ENCODE measurements around the gene HNRNPUL1.
"Not testable (repeated sequence)": the region's sequence is repeated elsewhere in the genome, so short reads cannot be mapped to it uniquely, and the experiment has no call there.

HNRNPUL1 gene

GRCh38 chr19:41327576-41328156, 63.5 kb downstream of the HNRNPUL1 start:
- DNase-seq, result peak; percentile 91 to 94

DNA sequence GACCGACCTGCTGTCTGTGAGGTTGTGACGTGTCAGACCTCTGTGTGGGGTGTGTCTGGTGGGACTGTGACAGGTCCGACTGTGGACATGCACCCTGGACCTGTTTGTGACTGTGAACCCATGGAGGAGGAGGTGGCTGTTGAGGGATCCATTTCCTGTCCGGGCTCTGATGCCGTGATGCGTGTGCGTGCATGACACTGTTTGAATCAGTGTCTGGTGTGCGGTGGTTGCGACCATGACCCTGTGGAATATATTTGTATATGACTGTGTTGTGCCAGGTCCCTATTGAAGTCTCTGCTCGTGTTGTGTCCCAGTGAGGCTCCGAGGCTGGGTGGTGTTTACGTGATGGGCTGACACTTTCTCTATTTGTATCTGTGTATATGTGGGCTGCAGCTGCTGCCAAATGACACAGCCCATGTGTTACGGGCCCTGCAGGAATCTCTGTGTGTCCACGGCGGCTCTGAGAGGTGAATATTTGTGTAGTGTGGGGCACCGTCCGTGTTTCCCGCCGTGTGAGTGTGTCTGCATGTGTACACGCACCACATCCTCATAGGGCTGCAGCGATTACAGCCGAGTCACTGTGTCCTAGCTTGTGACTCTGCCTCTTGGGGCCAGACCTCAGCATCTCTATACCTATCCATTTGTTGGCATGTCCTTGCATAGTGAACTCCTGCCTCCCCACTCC, 64.1 kb downstream of the HNRNPUL1 start:
- peak in 1 of 2 experiments; percentile 72 for DNase-seq

- DNase-seq, result no peak
Observed at GRCh38 chr19:41328842-41329225, 64.7 kb downstream of the HNRNPUL1 start.

GRCh38 chr19:41330481-41330880, 66.3 kb downstream of the HNRNPUL1 start:
- no peak for DNase-seq

GRCh38 chr19:41330946-41331678, 66.9 kb downstream of the HNRNPUL1 start:
- DNase-seq, result no peak

GRCh38 chr19:41332000-41332399, 67.8 kb downstream of the HNRNPUL1 start:
- DNase-seq, result no peak

DNA sequence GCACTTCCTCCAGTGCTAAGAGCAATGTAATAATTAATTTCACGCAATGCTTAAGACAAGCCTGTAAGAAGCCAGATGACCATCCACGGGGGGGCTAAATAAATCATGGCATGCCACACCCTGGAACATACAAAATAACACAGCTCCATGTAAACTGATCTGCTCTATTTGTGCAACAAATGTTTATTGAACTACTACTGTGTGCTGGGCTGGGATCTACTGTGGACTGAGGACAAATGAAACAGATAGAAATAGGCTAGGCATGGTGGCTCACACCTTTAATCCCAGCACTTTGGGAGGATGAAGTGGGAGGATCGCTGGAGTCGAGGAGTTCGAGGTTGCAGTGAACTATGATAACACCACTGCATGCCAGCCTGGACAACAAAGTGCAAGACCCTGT, 68.3 kb downstream of the HNRNPUL1 start:
- DNase-seq, result no peak

DNA sequence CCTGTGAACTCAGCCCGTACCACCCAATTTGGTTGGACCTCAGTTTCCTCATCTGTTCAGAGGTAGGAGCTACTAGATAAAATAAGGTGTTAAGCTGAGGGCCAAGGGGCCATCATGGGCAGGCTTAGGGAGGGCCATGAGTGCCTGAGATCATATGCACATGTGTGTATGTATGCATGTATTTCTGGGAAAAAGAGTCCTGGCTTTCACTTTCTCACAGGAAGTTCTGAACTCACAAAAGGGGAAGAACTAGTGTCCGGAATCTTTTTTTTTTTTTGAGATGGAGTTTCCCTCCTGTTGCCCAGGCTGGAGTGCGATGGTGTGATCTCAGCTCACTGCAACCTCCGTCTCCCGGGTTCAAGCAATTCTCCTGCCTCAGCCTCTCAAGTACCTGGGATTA, 70.6 kb downstream of the HNRNPUL1 start:
- no peak for DNase-seq

DNA sequence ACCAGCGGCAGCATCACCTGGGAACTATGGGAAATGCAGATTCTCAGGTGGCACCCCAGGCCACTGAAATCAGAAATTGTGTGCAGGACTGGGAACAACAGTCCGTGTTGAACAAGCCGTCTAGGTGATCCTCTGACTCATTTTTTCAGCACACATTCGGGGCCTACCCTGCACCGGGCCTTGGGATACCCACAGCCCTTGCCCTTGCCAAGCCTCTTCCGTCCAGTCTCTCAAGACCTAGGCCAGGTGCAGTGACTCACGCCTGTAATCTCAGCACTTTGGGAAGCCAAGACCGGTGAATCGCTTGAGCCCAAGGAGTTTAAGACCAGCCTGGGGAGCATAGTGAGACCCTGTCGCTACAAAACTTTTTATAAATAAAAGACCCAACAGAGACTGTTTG, 71.3 kb downstream of the HNRNPUL1 start:
- no peak for DNase-seq

- DNase-seq, result no peak
Observed at GRCh38 chr19:41339936-41340335, 75.8 kb downstream of the HNRNPUL1 start.

GRCh38 chr19:41341669-41342490, 77.7 kb downstream of the HNRNPUL1 start:
- DNase-seq, result no peak

DNA sequence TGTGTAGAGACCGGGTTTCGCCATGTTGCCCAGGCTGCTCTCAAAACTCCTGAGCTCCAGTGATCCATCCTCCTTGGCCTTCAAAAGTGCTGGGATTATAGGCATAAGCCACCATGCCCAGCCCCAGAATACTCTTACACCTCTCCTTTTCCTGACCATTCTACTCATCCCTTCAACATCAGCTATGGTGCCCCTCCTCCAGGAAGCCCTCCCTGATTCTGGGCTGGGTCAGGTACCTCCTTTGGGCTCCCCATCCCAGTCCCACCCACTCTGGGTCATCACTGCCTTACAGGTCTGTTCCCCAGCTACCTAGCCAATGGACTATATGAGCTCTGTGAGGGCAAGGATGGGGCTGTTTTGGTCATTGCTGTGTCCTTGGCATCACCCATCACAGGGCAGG, 80.0 kb downstream of the HNRNPUL1 start:
- DNase-seq, result no peak

DNA sequence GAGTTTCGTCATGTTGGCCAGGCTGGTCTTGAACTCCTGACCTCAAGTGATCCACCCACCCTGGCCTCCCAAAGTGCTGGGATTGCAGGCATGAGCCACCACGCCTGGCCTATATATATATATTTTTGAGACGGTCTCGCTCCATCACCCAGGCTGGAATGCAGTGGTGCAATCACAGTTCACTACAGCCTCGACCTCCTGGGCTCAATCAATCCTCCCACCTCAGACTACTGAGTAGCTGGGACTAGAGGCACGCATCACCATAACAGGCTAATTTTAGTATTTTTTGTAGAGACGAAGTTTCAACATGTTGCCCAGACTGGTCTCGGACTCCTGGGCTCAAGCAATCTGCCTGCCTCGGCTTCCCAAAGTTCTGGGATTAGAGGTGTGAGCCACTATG, 82.7 kb downstream of the HNRNPUL1 start:
- not testable (repeated sequence) for DNase-seq

DNA sequence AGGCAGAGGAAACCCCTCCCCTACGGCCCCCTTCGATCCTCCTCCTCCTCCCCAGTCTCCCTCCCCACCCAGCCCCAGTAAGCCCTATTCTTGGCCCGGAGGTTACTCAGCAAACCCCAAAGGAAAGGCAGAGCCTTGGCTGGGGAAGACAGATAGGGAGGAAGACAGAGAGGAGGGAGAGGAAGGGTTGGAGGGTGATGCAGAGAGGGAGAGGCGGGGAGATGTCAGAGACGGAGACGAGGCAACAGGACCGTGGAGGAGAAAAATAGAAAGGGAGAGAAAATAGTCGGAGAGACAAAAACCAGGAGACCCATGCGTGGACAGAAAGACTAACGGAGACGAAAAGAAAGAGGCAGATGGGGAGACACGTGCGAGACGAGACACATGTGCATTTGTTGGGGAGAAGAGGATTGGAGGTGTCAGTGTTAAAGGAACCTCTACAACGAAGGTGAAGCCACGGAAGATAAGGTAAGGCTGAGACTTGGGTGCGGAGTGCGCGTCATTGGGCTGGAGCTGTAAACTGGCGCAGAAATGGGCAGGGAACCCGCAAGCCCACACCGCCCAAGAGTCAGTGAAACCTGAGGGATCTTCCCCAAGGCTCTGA, 86.7 kb downstream of the HNRNPUL1 start:
- no peak for DNase-seq

GRCh38 chr19:41351339-41352245, 87.4 kb downstream of the HNRNPUL1 start:
- DNase-seq, result peak; percentile 88 to 89

DNA sequence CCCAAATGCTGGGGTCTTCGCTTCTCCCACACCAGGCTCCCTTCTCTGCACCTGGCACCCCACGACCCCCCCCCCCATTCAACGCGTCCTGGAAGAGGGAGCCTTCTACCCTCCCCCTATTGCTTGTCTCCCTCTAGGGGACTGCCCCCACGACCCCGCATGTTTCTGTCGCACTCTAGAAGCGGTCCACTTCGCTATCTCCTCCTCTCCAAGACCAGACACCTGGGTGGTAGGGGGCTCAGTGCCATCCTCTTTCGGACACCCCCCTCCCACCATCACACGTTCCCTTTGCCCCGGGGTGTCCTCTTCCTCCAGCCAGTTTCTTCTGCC, 88.1 kb downstream of the HNRNPUL1 start:
- DNase-seq, result no peak

DNA sequence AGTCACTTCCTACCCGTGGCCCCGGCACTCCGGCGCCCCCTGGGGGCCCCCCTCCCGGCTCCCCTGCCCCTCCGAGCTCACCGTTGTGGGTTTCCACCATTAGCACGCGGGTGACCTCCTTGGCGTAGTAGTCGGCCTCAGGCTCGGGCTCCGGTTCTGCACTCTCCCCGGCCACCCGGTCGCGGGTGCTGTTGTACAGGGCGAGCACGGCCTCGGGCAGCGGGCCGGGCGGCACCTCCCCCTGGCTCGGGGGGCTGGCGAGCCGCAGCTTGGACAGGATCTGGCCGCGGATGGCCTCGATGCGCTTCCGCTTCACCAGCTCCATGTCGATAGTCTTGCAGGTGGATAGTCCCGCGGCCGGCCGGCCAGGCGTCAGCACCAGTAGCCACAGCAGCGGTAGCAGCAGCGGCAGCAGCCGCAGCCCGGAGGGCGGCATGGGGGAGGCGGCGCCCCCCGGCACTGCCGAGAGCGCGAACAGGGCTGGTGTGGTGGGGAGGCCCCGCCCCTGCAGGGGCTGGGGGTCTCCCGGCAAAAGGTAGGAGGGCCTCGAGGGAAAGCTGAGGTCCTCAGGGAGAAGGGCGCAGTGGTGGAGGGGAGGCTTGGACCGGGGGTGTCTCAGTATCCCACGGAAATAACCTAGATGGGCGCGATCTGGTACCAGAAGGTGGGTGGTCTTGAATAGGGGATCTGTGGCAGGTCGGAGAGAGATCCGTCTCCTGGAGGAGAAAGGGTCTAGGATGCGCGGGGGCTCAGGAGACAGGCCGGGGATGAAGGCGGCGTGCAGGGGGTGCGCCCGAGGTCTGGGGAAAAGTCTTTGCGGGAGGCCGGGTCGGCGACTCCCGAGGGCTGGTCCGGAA, 88.7 kb downstream of the HNRNPUL1 start:
- peak; percentile 85 to 89 for DNase-seq

- DNase-seq, result peak; percentile 92 to 94
Observed at GRCh38 chr19:41353466-41354342, 89.5 kb downstream of the HNRNPUL1 start, which contains the start of gene TGFB1. TSS of gene TGFB1 (minus strand) at chr19:41353922. CDS start at chr19:41353044, 878 bp downstream.

DNA sequence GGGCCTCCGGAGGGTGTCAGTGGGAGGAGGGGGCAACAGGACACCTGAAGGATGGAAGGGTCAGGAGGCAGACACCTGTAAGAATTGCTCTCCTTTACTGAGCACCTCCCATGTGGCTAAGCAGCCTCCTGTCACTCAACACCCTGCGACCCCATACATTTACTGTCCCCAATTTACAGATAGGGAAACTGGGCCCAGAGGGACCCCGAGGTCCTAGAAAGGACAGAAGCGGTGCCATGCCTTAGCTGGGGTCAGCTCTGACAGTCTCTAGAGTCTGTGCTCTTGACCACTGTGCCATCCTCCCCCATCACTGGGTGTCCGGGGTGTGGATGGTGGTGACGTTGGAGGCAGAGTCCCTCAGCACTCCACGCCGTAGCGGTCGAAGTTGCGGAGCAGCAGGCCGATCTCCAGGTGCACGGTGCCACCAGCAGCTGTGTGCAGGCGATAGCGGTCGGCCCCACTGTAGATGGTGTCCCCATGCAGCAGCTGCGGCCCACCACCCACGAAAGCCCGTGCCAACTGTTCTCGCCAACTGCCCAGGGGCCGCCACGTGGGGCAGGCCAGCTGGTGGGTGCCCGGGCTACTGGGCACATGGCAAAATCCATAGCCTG, 90.3 kb downstream of the HNRNPUL1 start:
- DNase-seq, result no peak
